Subcutaneous adipose tissue (tissue), 4 donors: ENCODE measurements around the gene MED16. TPM values are rescaled to one million over a fixed set of nuclear protein-coding genes. Genes with fewer than 3 reads are reported as not detected.

ENCODE experiments used
- CTCF ChIP-seq: fragments of 450-650 bp; IDR thresholded peaks from one replicate; pipeline ENCODE4 v1.5.1; 2016; ENCODE audit warnings: low read depth, mild to moderate bottlenecking, control low read depth, antibody characterized with exemption, moderate library complexity
- total RNA-seq, 4 donors: library from RNA; depleted of rRNA; stranded (reverse); fragments of >200 nt; gene quantifications; one replicate each; pipeline ENCODE4 v1.1.0, GENCODE V29; 2016

The MED16 gene
- total RNA-seq, 4 donors from 2014 or later: 18.4 to 38.4 (median 19.2) TPM

- TF ChIP-seq CTCF: no peak
These were observed 27.3 kb upstream of the MED16 start for GRCh38 chr19:920051-920864.

GRCh38 chr19:919199-920050 lies 26.4 kb upstream of the MED16 start:
- TF ChIP-seq CTCF: no peak

- TF ChIP-seq CTCF: no peak
These were observed 25.7 kb upstream of the MED16 start for GRCh38 chr19:918481-919198.

- no peak for TF ChIP-seq CTCF
These were observed 25.1 kb upstream of the MED16 start for GRCh38 chr19:918152-918437.

GRCh38 chr19:917323-918151 lies 24.6 kb upstream of the MED16 start, which contains the start of gene KISS1R:
Gene KISS1R (plus strand): TSS chr19:917333. CDS start chr19:917503, 170 bp downstream.
- no peak for TF ChIP-seq CTCF

- TF ChIP-seq CTCF: no peak
These were observed 23.8 kb upstream of the MED16 start for GRCh38 chr19:916645-917322.
